HCT116 (cell line): ENCODE data around the gene FAM131B. TPM values are rescaled to one million over a fixed set of nuclear protein-coding genes. Genes with fewer than 3 reads are reported as not detected.

Experiments used
- ATAC-seq: fragments of 200-7000 bp; cut with Tn5 transposase; 2 replicates; pipeline ENCODE4 v1.9.1; 2020; ENCODE audit warnings: mild to moderate bottlenecking, moderate library complexity
- BruUV-seq: library from RNA; stranded (reverse); fragments of 400-500 nt; replicated peaks from 2 replicates; lab custom pipeline; 2021; lab: Mats Ljungman, UMichigan
- CTCF ChIA-PET: fragments of 300-600 bp; sonication (Branson Sonifier 250); formaldehyde crosslinking; loops from one replicate; lab custom pipeline; 2021; ENCODE audit warnings: antibody characterized with exemption; lab: Charles Lee
- POLR2A ChIA-PET: fragments of 300-600, 350-600 bp; sonication (Branson Sonifier 250); formaldehyde crosslinking; loops from one replicate; lab custom pipeline; 2021; ENCODE audit warnings: antibody characterized with exemption; lab: Charles Lee
- RAD21 ChIA-PET, 2 experiments: fragments of 300-600 bp; sonication (Branson Sonifier 250); formaldehyde crosslinking; loops; one replicate each; lab custom pipeline; 2023; ENCODE audit warnings: low total read pairs in 2 of 2; ENCODE audit not compliant: uncharacterized antibody in 2 of 2, unreplicated experiment in 2 of 2, low non-redundant PET in 1 of 2; lab: Charles Lee
- DNase-seq: peaks from one replicate; pipeline ENCODE4 v3.0.0-alpha.2; 2010; ENCODE audit warnings: low read depth, low spot score
- H2AFZ ChIP-seq: fragments of 200-600 bp; shearing (Covaris generic), sonication (generic); 2 replicates; pipeline ENCODE4 v1.6.1; 2017; ENCODE audit warnings: low read depth, mixed run types, mixed read lengths, antibody characterized with exemption, low read length; ENCODE audit not compliant: poor library complexity, severe bottlenecking
- H3K27ac ChIP-seq: 2 replicates; pipeline ENCODE4 v1.5.1; 2012; ENCODE audit warnings: low read depth, low read length
- H3K27me3 ChIP-seq: fragments of 200-600 bp; sonication (generic); 2 replicates; pipeline ENCODE4 v1.6.1; 2016; ENCODE audit warnings: mixed run types, low read length, mixed read lengths; ENCODE audit not compliant: insufficient read depth
- H3K36me3 ChIP-seq, 2 experiments: fragments of 200-500 bp in 1 of 2; fragments of 200-600 bp in 1 of 2; sonication (Bioruptor generic) in 1 of 2; sonication (generic) in 1 of 2; 2 replicates each; pipeline versions ENCODE4 v1.5.1 to v1.6.1; 2014 to 2016; ENCODE audit warnings: low read length in 2 of 2, inconsistent platforms in 1 of 2, mixed read lengths in 1 of 2, mixed run types in 1 of 2; ENCODE audit not compliant: insufficient read depth in 2 of 2, control insufficient read depth in 1 of 2
- H3K4me1 ChIP-seq, 2 experiments: fragments of 200-600 bp in 1 of 2; sonication (generic) in 1 of 2; 2 replicates each; pipeline versions ENCODE4 v1.5.1 to v1.6.1; 2012 to 2017; ENCODE audit warnings: low read length in 2 of 2, inconsistent platforms in 1 of 2, mild to moderate bottlenecking in 1 of 2, mixed read lengths in 1 of 2, mixed run types in 1 of 2, moderate library complexity in 1 of 2; ENCODE audit not compliant: insufficient read depth in 2 of 2, control insufficient read depth in 1 of 2
- H3K4me2 ChIP-seq: fragments of 200-600 bp; sonication (generic); 2 replicates; pipeline ENCODE4 v1.6.1; 2017; ENCODE audit warnings: mixed run types, low read length, mixed read lengths
- H3K4me3 ChIP-seq, 2 experiments: fragments of 200-600 bp in 1 of 2; sonication (generic) in 1 of 2; replicated peaks in 1 of 2; 2 replicates each; pipeline ENCODE4 v1.5.1; 2011 to 2016; ENCODE audit warnings: low read length in 2 of 2, control low read depth in 1 of 2, low read depth in 1 of 2, mild to moderate bottlenecking in 1 of 2, mixed read lengths in 1 of 2, mixed run types in 1 of 2
- H3K79me2 ChIP-seq: fragments of 200-600 bp; sonication (generic); 2 replicates; pipeline ENCODE4 v1.6.1; 2017; ENCODE audit warnings: mild to moderate bottlenecking, mixed run types, low read length, moderate library complexity, mixed read lengths; ENCODE audit not compliant: insufficient read depth
- H3K9ac ChIP-seq: fragments of 200-600 bp; sonication (generic); 2 replicates; pipeline ENCODE4 v1.6.1; 2016; ENCODE audit warnings: low read length, mixed read lengths
- H3K9me2 ChIP-seq: fragments of 200-600 bp; sonication (generic), shearing (Covaris generic); 2 replicates; pipeline ENCODE4 v1.6.1; 2017; ENCODE audit warnings: mixed run types, mild to moderate bottlenecking, moderate library complexity; ENCODE audit not compliant: insufficient read depth
- H3K9me3 ChIP-seq, 2 experiments: fragments of 200-500 bp in 1 of 2; fragments of 200-600 bp in 1 of 2; sonication (Bioruptor generic) in 1 of 2; sonication (generic) in 1 of 2; 2 replicates each; pipeline ENCODE4 v1.6.1; 2014 to 2017; ENCODE audit warnings: low read length in 2 of 2, mixed read lengths in 2 of 2, inconsistent platforms in 1 of 2, low read depth in 1 of 2, mild to moderate bottlenecking in 1 of 2, mixed run types in 1 of 2, moderate library complexity in 1 of 2; ENCODE audit not compliant: control insufficient read depth in 1 of 2, insufficient read depth in 1 of 2
- H4K20me1 ChIP-seq: fragments of 200-600 bp; sonication (generic), shearing (Covaris generic); 2 replicates; pipeline ENCODE4 v1.6.1; 2017; ENCODE audit warnings: mixed run types, mild to moderate bottlenecking, moderate library complexity; ENCODE audit not compliant: insufficient read depth
- EGR1 ChIP-seq: IDR thresholded peaks from 2 replicates; pipeline ENCODE4 v1.6.1; 2012; ENCODE audit warnings: low read depth
- ELF1 ChIP-seq: IDR thresholded peaks from 2 replicates; pipeline ENCODE4 v1.6.1; 2012; ENCODE audit warnings: low read depth, borderline replicate concordance
- EZH2 ChIP-seq: fragments of 200-600 bp; sonication (generic); IDR thresholded peaks from 2 replicates; pipeline ENCODE4 v1.6.1; 2017; ENCODE audit warnings: antibody characterized with exemption, mixed run types
- EZH2phosphoT487 ChIP-seq: fragments of 200-600 bp; IDR thresholded peaks from 2 replicates; pipeline ENCODE4 v1.6.1; 2018; ENCODE audit warnings: antibody characterized with exemption, borderline replicate concordance
- FOSL1 ChIP-seq: IDR thresholded peaks from 2 replicates; pipeline ENCODE4 v1.6.1; 2012; ENCODE audit warnings: low read depth
- POLR2A ChIP-seq: IDR thresholded peaks from 2 replicates; pipeline ENCODE4 v1.7.0; 2011; ENCODE audit warnings: borderline replicate concordance; ENCODE audit not compliant: insufficient read depth, insufficient read length; ENCODE audit errors: extremely low read depth
- RAD21 ChIP-seq: IDR thresholded peaks from 2 replicates; pipeline ENCODE4 v1.6.1; 2012; ENCODE audit warnings: low read depth, mild to moderate bottlenecking
- SIN3A ChIP-seq: IDR thresholded peaks from 2 replicates; pipeline ENCODE4 v1.6.1; 2012; ENCODE audit warnings: low read depth
- SP1 ChIP-seq: IDR thresholded peaks from 2 replicates; pipeline ENCODE4 v1.6.1; 2012; ENCODE audit warnings: low read depth
- YY1 ChIP-seq: IDR thresholded peaks from 2 replicates; pipeline ENCODE4 v1.6.1; 2011; ENCODE audit warnings: low read length, low read depth, moderate library complexity, mild to moderate bottlenecking; ENCODE audit not compliant: insufficient replicate concordance; ENCODE audit errors: extremely low read depth
- ZBTB33 ChIP-seq: IDR thresholded peaks from 2 replicates; pipeline ENCODE4 v1.6.1; 2011; ENCODE audit warnings: mild to moderate bottlenecking, low read length, moderate library complexity; ENCODE audit not compliant: insufficient replicate concordance; ENCODE audit errors: extremely low read depth
- ZNF274 ChIP-seq: fragments of 200-500 bp; sonication (Bioruptor generic); IDR thresholded peaks from 2 replicates; pipeline ENCODE4 v1.6.1; 2014; ENCODE audit warnings: mild to moderate bottlenecking, low read depth, low read length, inconsistent platforms
- intact Hi-C: fragments of 100-400 bp; cut with micrococcal nuclease; formaldehyde crosslinking; loops from 2 replicates; pipeline ENCODE4 v1.10.0; 2022
- total RNA-seq: library from RNA; stranded (reverse); gene quantifications from one replicate; pipeline ENCODE4 v1.2.1, GENCODE V29; 2021; ENCODE audit not compliant: unreplicated experiment
- TF ChIP-seq, protein P1 (sequence below): IDR thresholded peaks from 2 replicates; pipeline ENCODE4 v1.6.1; 2012

FAM131B gene
- total RNA-seq, 1 experiment from 2014 or later, result 0.20 TPM

- Histone ChIP-seq H2AFZ (no peak overlapping the region), H3K27ac (no peak overlapping the region), H3K79me2 (no peaks in the 10 kb centered on the region), H3K9ac (no peak overlapping the region), H3K9me3 (no peaks in the 10 kb centered on the region), H3K9me2 (no peaks in the 10 kb centered on the region), H3K4me1 (no peaks in the 10 kb centered on the region), H4K20me1 (no peaks in the 10 kb centered on the region), H3K36me3 (peaks cover 0 to 6% of the 10 kb centered on the region in 2 experiments; a peak in 2 of 4 replicates), H3K4me3 (no peak overlapping the region), H3K27me3 (no peaks in the 10 kb centered on the region), H3K4me2 (no peak overlapping the region)
- ChIA-PET RAD21 (no interaction called here), CTCF (no interaction called here), POLR2A (interaction anchor here (1.7 kb wide), 1 partner anchor 10 kb away, joined by 5 read pairs; no protein-coding TSS in a partner anchor)
- ATAC-seq (no peak), DNase-seq (no peak)
- intact Hi-C loops, result no loop called here
- TF ChIP-seq SIN3A (no peak), YY1 (no peak), RAD21 (no peak), ZNF274 (no peak), SP1 (no peak), EGR1 (no peak), ELF1 (no peak), ZBTB33 (no peak), EZH2phosphoT487 (no peak), EZH2 (no peak), POLR2A (no peak), FOSL1 (no peak)
- TF ChIP-seq, protein P1, sequence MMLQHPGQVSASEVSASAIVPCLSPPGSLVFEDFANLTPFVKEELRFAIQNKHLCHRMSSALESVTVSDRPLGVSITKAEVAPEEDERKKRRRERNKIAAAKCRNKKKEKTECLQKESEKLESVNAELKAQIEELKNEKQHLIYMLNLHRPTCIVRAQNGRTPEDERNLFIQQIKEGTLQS, result no peak
- no TSS peak for BruUV-seq
These were observed 34.4 kb upstream of the FAM131B start for GRCh38 chr7:143396625-143397556.
